ENCODE results near the gene KAZN. TPM values are rescaled to one million over a fixed set of nuclear protein-coding genes. Genes with fewer than 3 reads are reported as not detected.

The KAZN gene
- total RNA-seq, 1 donor from 2014 or later = 21.2 TPM

GRCh38 chr1:14977338-14977931, 378.9 kb downstream of the KAZN start:
- intact Hi-C loops (cut with DNase I) = no loop called here
- no peak for DNase-seq

DNA sequence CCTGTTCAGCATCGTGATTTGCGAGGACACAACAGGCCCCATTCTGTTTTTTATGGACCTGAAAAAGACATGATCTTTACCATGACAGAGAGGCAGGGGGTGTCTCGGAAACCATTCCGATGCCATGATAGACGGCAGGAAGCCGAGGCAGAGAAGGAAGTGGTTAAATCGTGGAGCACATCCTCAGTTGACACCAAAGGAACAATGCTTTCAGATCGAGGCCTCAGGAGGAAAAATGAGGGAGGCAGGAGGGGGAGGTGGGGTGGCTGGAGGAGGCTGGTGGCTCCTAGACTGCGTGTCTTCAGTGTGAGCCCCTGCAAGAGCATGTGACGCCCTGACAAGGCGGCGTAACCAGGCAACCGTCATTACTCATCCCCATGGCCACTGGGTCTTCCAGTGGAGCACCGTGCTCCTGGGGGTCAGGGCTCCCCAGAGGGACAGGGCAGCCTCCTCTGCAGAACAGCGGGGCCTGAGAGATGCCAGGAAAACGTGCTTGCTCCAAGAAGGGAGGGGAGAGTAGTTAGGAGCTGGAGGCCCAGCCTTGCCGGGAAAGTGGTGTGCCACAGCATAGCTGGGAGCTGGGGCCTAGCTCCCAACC, 382.2 kb downstream of the KAZN start:
- intact Hi-C loops (cut with DNase I) = no loop called here
- DNase-seq (no peak), ATAC-seq (peak in 1 of 2 donors; percentile 28)
- no peak overlapping the region for H3K4me3 ChIP-seq
- H3K4me1 ChIP-seq = peaks cover 6% of the 10 kb centered on the region
- no peaks in the 10 kb centered on the region for H3K9me3 ChIP-seq
- H3K36me3 ChIP-seq = no peaks in the 10 kb centered on the region
- H3K27ac ChIP-seq = no peak overlapping the region
- H3K27me3 ChIP-seq (ENCODE audit: low read depth) = no peaks in the 10 kb centered on the region
- TF ChIP-seq CTCF (IDR thresholded peaks at IDR 0.05) = no peak

More at GRCh38 chr1:14977338-14977931, 378.9 kb downstream of the KAZN start:
- no peaks in the 10 kb centered on the region for H3K9me3 ChIP-seq
- TF ChIP-seq CTCF (IDR thresholded peaks at IDR 0.05) = no peak
- no peak overlapping the region for H3K4me3 ChIP-seq
- H3K36me3 ChIP-seq = no peaks in the 10 kb centered on the region
- H3K4me1 ChIP-seq = peaks cover 6% of the 10 kb centered on the region
- peak in 1 of 2 donors; percentile 31 for ATAC-seq
- H3K27ac ChIP-seq = no peak overlapping the region
- no peaks in the 10 kb centered on the region for H3K27me3 ChIP-seq (ENCODE audit: low read depth)

GRCh38 chr1:14982029-14982428, 383.5 kb downstream of the KAZN start:
- peaks cover 6% of the 10 kb centered on the region for H3K4me1 ChIP-seq
- no peaks in the 10 kb centered on the region for H3K36me3 ChIP-seq
- no peak for DNase-seq
- no peaks in the 10 kb centered on the region for H3K27me3 ChIP-seq (ENCODE audit: low read depth)
- no peak overlapping the region for H3K4me3 ChIP-seq
- no peaks in the 10 kb centered on the region for H3K9me3 ChIP-seq
- H3K27ac ChIP-seq = no peak overlapping the region
- no peak for TF ChIP-seq CTCF (IDR thresholded peaks at IDR 0.05)
- no peak for ATAC-seq
- intact Hi-C loops (cut with DNase I) = no loop called here

DNA sequence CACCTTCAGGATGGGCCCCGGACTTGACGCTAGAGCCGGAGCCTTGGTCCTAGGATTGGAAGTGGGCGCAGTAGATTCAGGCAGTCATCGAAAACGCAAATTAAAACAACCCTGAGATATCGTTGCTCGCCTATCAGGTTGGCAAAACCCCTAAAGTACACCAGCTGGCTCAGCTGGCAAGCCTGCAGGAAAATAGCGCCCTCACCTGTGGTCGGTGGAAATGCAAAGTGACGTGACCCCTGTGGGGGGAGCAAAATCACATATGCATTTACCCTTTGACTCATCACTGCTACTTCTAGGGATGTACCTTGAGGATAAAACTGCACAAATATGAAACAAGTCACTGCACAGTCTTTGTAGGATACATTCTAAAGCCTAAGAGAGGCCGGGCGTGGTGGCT, 384.8 kb downstream of the KAZN start:
- intact Hi-C loops (cut with DNase I) = no loop called here
- Histone ChIP-seq H3K27ac (no peak overlapping the region), H3K27me3 (ENCODE audit: low read depth) (no peaks in the 10 kb centered on the region), H3K4me1 (peaks cover 6% of the 10 kb centered on the region), H3K4me3 (no peak overlapping the region), H3K9me3 (no peaks in the 10 kb centered on the region), H3K36me3 (no peaks in the 10 kb centered on the region)
- ATAC-seq (no peak), DNase-seq (no peak)
- peak; percentile 6 for TF ChIP-seq CTCF (IDR thresholded peaks at IDR 0.05)

DNA sequence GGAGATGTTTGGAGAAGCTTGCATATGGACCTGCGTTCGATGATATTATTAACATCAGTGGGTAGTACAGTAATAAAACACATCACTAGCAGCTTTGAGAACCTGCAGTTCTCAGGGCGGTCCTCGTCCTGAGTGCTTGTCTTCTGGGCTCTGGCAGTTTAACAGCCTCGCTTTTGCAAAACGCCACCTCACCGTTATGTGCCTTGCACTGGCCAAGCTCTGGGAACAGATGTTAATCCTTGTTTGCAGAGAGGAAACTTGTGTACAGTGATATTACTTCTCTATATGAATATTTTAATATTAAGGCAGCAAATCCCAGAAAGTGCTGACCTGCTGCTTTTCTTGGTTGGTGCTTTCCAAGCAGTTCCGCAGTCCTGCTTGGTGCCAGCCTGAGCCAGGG, 387.7 kb downstream of the KAZN start:
- Histone ChIP-seq H3K4me1 (peaks cover under 1% of the 10 kb centered on the region), H3K4me3 (no peak overlapping the region), H3K9me3 (no peaks in the 10 kb centered on the region), H3K27me3 (ENCODE audit: low read depth) (no peaks in the 10 kb centered on the region), H3K27ac (no peak overlapping the region), H3K36me3 (no peaks in the 10 kb centered on the region)
- intact Hi-C loops (cut with DNase I) = no loop called here
- DNase-seq (no peak), ATAC-seq (no peak)
- TF ChIP-seq CTCF (IDR thresholded peaks at IDR 0.05) = no peak
